Smooth muscle cell (in vitro differentiated cells): ENCODE results near the gene GGN. TPM values are rescaled to one million over a fixed set of nuclear protein-coding genes. Genes with fewer than 3 reads are reported as not detected.
"Not testable (repeated sequence)": the region's sequence is repeated elsewhere in the genome, so short reads cannot be mapped to it uniquely, and the experiment has no call there.

Experiments
- DNase-seq: peaks from one replicate; lab custom pipeline; 2025; ENCODE audit not compliant: unreplicated experiment; lab: John Stamatoyannopoulos, UW
- H2AFZ ChIP-seq: fragments of 200-600 bp; sonication (generic); 2 replicates; pipeline ENCODE4 v1.6.0; 2016; ENCODE audit warnings: antibody characterized with exemption, low read depth, mild to moderate bottlenecking
- H3F3A ChIP-seq: fragments of 200-600 bp; sonication (generic); 2 replicates; pipeline ENCODE4 v1.6.0; 2017; ENCODE audit warnings: antibody characterized with exemption, low read depth
- H3K27ac ChIP-seq: fragments of 200-600 bp; sonication (generic); 2 replicates; pipeline ENCODE4 v1.5.1; 2016; ENCODE audit warnings: low read depth, mild to moderate bottlenecking
- H3K27me3 ChIP-seq: fragments of 200-600 bp; sonication (generic); 2 replicates; pipeline ENCODE4 v1.6.1; 2016; ENCODE audit warnings: low read depth, mild to moderate bottlenecking
- H3K36me3 ChIP-seq: fragments of 200-600 bp; sonication (generic); 2 replicates; pipeline ENCODE4 v1.5.1; 2016; ENCODE audit warnings: low read depth
- H3K4me1 ChIP-seq: fragments of 200-600 bp; sonication (generic); 2 replicates; pipeline ENCODE4 v1.5.1; 2016; ENCODE audit warnings: low read depth
- H3K4me2 ChIP-seq: fragments of 200-600 bp; sonication (generic); 2 replicates; pipeline ENCODE4 v1.6.0; 2016; ENCODE audit warnings: mild to moderate bottlenecking
- H3K4me3 ChIP-seq: fragments of 200-600 bp; sonication (generic); 2 replicates; pipeline ENCODE4 v1.5.1; 2016; ENCODE audit warnings: mild to moderate bottlenecking
- H3K79me2 ChIP-seq: fragments of 200-600 bp; sonication (generic); 2 replicates; pipeline ENCODE4 v1.6.0; 2016; ENCODE audit warnings: low read depth, mild to moderate bottlenecking
- H3K9ac ChIP-seq: fragments of 200-600 bp; sonication (generic); 2 replicates; pipeline ENCODE4 v1.6.0; 2016; ENCODE audit warnings: low read depth
- H3K9me3 ChIP-seq: fragments of 200-600 bp; sonication (generic); replicated peaks from 2 replicates; pipeline ENCODE4 v1.5.1; 2016; ENCODE audit warnings: low read depth
- H4K20me1 ChIP-seq: fragments of 200-600 bp; sonication (generic); 2 replicates; pipeline ENCODE4 v1.6.0; 2016; ENCODE audit warnings: low read depth
- WGBS: methylation state at CpG from one replicate; pipeline ENCODE4 v1.1.7; 2016; ENCODE audit warnings: low lambda C conversion rate; 5-methylcytosine and 5-hydroxymethylcytosine counted together
- polyA plus RNA-seq: library from polyadenylated mRNA; unstranded; fragments of >200 nt; fragmentation: Nextera tagmentation; extraction: Ambion mirVana; gene quantifications from 2 replicates; pipeline ENCODE4 v1.2.1, GENCODE V29; 2016
- total RNA-seq: library from RNA; depleted of rRNA; stranded (reverse); fragments of >200 nt; gene quantifications from 2 replicates; pipeline ENCODE4 v1.2.3, GENCODE V29; 2014
- TF ChIP-seq, protein P1 (sequence below): fragments of 200-600 bp; sonication (generic); IDR thresholded peaks from 2 replicates; pipeline ENCODE4 v1.5.1; 2017; ENCODE audit warnings: borderline replicate concordance, mild to moderate bottlenecking, antibody characterized with exemption; ENCODE audit not compliant: insufficient read depth, poor library complexity, severe bottlenecking

The GGN gene
- total and polyA plus RNA-seq, 2 experiments from 2014 or later, result 1.00 to 2.1 TPM

DNA sequence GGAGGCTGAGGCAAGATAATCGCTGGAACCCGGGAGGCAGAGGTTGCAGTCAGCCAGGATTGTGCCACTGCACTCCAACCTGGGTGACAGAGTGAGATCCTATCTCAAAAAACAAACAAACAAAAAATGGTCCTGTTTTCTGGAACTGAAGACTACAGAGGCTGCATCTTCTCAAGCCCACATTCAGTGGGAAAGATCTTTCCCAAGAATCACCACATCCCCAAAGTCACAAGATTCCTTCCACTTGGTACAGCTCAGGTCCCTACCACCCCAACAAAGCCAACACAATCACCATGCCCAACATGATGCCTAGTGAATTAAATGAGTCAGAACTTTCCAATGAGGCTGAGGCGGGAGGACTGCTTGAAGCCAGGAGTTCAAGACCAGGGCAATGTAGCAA is 37.0 kb downstream of the GGN start:
- 89% methylated on average over 3 of the region's 3 CpGs for WGBS
- Histone ChIP-seq H3K79me2 (no peaks in the 10 kb centered on the region), H3K27me3 (no peaks in the 10 kb centered on the region), H3K9ac (no peak overlapping the region), H3K4me1 (no peaks in the 10 kb centered on the region), H2AFZ (no peak overlapping the region), H3K27ac (no peak overlapping the region), H3K4me2 (no peak overlapping the region), H4K20me1 (no peaks in the 10 kb centered on the region), H3K4me3 (no peak overlapping the region), H3F3A (no peaks in the 10 kb centered on the region), H3K36me3 (no peaks in the 10 kb centered on the region), H3K9me3 (no peaks in the 10 kb centered on the region)
- TF ChIP-seq, protein P1, sequence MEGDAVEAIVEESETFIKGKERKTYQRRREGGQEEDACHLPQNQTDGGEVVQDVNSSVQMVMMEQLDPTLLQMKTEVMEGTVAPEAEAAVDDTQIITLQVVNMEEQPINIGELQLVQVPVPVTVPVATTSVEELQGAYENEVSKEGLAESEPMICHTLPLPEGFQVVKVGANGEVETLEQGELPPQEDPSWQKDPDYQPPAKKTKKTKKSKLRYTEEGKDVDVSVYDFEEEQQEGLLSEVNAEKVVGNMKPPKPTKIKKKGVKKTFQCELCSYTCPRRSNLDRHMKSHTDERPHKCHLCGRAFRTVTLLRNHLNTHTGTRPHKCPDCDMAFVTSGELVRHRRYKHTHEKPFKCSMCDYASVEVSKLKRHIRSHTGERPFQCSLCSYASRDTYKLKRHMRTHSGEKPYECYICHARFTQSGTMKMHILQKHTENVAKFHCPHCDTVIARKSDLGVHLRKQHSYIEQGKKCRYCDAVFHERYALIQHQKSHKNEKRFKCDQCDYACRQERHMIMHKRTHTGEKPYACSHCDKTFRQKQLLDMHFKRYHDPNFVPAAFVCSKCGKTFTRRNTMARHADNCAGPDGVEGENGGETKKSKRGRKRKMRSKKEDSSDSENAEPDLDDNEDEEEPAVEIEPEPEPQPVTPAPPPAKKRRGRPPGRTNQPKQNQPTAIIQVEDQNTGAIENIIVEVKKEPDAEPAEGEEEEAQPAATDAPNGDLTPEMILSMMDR, result no peak
- no peak for DNase-seq

- Histone ChIP-seq H3K27me3 (no peaks in the 10 kb centered on the region), H3K9ac (no peak overlapping the region), H3K27ac (no peak overlapping the region), H3K79me2 (no peaks in the 10 kb centered on the region), H3K9me3 (no peaks in the 10 kb centered on the region), H3K4me1 (no peaks in the 10 kb centered on the region), H3K4me2 (no peak overlapping the region), H2AFZ (no peak overlapping the region), H3K36me3 (no peaks in the 10 kb centered on the region), H3K4me3 (no peak overlapping the region), H3F3A (no peaks in the 10 kb centered on the region), H4K20me1 (no peaks in the 10 kb centered on the region)
- DNase-seq, result no peak
- WGBS, result 77% methylated on average over 4 of the region's 4 CpGs
- TF ChIP-seq, protein P1, result no peak
Measured at GRCh38 chr19:38346837-38347236, 41.0 kb downstream of the GGN start.

GRCh38 chr19:38340927-38341326 is 46.9 kb downstream of the GGN start:
- no peak overlapping the region for H3K9ac ChIP-seq
- no peak overlapping the region for H3K4me2 ChIP-seq
- H4K20me1 ChIP-seq, result no peaks in the 10 kb centered on the region
- H3K36me3 ChIP-seq, result no peaks in the 10 kb centered on the region
- no peak overlapping the region for H2AFZ ChIP-seq
- H3K27ac ChIP-seq, result no peak overlapping the region
- H3K4me1 ChIP-seq, result peaks cover 10% of the 10 kb centered on the region
- no peak overlapping the region for H3K4me3 ChIP-seq
- H3K9me3 ChIP-seq, result no peaks in the 10 kb centered on the region
- no peak for DNase-seq
- WGBS, result 100% methylated on average over 2 of the region's 2 CpGs
- H3K27me3 ChIP-seq, result no peaks in the 10 kb centered on the region
- TF ChIP-seq, protein P1, result no peak
- no peaks in the 10 kb centered on the region for H3F3A ChIP-seq
- no peaks in the 10 kb centered on the region for H3K79me2 ChIP-seq

GRCh38 chr19:38339011-38339410 is 48.8 kb downstream of the GGN start:
- not testable (repeated sequence) for H3K27me3 ChIP-seq, H3K9ac ChIP-seq, H4K20me1 ChIP-seq, H3K9me3 ChIP-seq, H3F3A ChIP-seq, H3K4me1 ChIP-seq, H3K27ac ChIP-seq, H3K36me3 ChIP-seq, DNase-seq, H3K4me2 ChIP-seq, H3K4me3 ChIP-seq, H2AFZ ChIP-seq, H3K79me2 ChIP-seq
- WGBS, result 44% methylated on average over 4 of the region's 4 CpGs
